K562 (cell line): ENCODE measurements around the gene UGT1A6. TPM values are rescaled to one million over a fixed set of nuclear protein-coding genes. Genes with fewer than 3 reads are reported as not detected.

ENCODE experiments used
- ATAC-seq: fragments of 200-7000 bp; cut with Tn5 transposase; 3 replicates; pipeline ENCODE4 v1.9.1; 2020; ENCODE audit warnings: moderate library complexity
- BruUV-seq: library from RNA; stranded (reverse); fragments of 400-500 nt; replicated peaks from 2 replicates; lab custom pipeline; 2021; lab: Mats Ljungman, UMichigan
- CTCF ChIA-PET: fragments of 300-600 bp; formaldehyde crosslinking; extraction: SDS; loops from one replicate; lab custom pipeline; 2021; ENCODE audit warnings: low intra/inter-chr PET ratio; lab: Yijun Ruan, JAX
- POLR2A ChIA-PET: fragments of 300-600, 350-650 bp; sonication (Branson Sonifier 250); formaldehyde crosslinking; extraction: SDS; loops from one replicate; lab custom pipeline; 2021; ENCODE audit warnings: antibody characterized with exemption, inconsistent platforms; lab: Yijun Ruan, JAX
- DNase-seq, 4 experiments: peaks; one replicate each; pipeline versions ENCODE4 v3.0.0 to v3.0.0-alpha.2; 2011 to 2018; ENCODE audit warnings: low spot score in 3 of 4, mixed read lengths in 3 of 4; ENCODE audit errors: extremely low read depth in 1 of 4
- FAIRE-seq: peaks from 2 replicates; lab custom pipeline; 2011; peaks lifted over from hg19 to GRCh38; lab: Jason Lieb, UNC
- H2AFZ ChIP-seq: 2 replicates; pipeline ENCODE4 v1.6.0; 2011; ENCODE audit warnings: low read depth, low read length, control low read depth, inconsistent platforms
- H3K27ac ChIP-seq: fragments of 200-600 bp; 3 replicates; pipeline ENCODE4 v1.8.0; 2011; ENCODE audit warnings: low read depth, mild to moderate bottlenecking, control low read depth, inconsistent platforms, low read length, moderate library complexity, mixed read lengths; ENCODE audit errors: extremely low read depth
- H3K27me3 ChIP-seq, 2 experiments: fragments of 300-600 bp in 1 of 2; 2 replicates in 1 of 2; 3 replicates in 1 of 2; pipeline versions ENCODE4 v1.6.0 to v1.8.0; 2011; ENCODE audit warnings: inconsistent platforms in 2 of 2, low read length in 2 of 2, mild to moderate bottlenecking in 1 of 2, mixed read lengths in 1 of 2, moderate library complexity in 1 of 2; ENCODE audit not compliant: control insufficient read depth in 2 of 2, insufficient read depth in 2 of 2
- H3K36me3 ChIP-seq: fragments of 300-600 bp; 3 replicates; pipeline ENCODE4 v1.8.0; 2011; ENCODE audit warnings: mild to moderate bottlenecking, low read length, inconsistent platforms; ENCODE audit not compliant: control insufficient read depth, insufficient read depth
- H3K4me1 ChIP-seq, 2 experiments: fragments of 200-600 bp in 1 of 2; replicated peaks in 1 of 2; 2 replicates in 1 of 2; 3 replicates in 1 of 2; pipeline versions ENCODE4 v1.5.1 to v1.8.0; 2011; ENCODE audit warnings: inconsistent platforms in 2 of 2, low read length in 2 of 2, mild to moderate bottlenecking in 1 of 2, mixed read lengths in 1 of 2, moderate library complexity in 1 of 2; ENCODE audit not compliant: control insufficient read depth in 2 of 2, insufficient read depth in 2 of 2
- H3K4me2 ChIP-seq: 2 replicates; pipeline ENCODE4 v1.6.1; 2011; ENCODE audit warnings: low read length, control low read depth, inconsistent platforms, mixed read lengths; ENCODE audit not compliant: insufficient read depth
- H3K4me3 ChIP-seq: fragments of 200-600 bp; sonication (generic), shearing (Covaris generic); 2 replicates; pipeline ENCODE4 v1.5.1; 2016; ENCODE audit warnings: control low read depth, inconsistent platforms
- H3K79me2 ChIP-seq: fragments of 200-600 bp; 3 replicates; pipeline ENCODE4 v1.8.0; 2011; ENCODE audit warnings: low read length, inconsistent platforms; ENCODE audit not compliant: control insufficient read depth, insufficient read depth
- H3K9ac ChIP-seq, 2 experiments: 2 replicates each; pipeline versions ENCODE4 v1.6.0 to v1.6.1; 2011; ENCODE audit warnings: low read depth in 2 of 2, low read length in 2 of 2, control low read depth in 1 of 2, inconsistent platforms in 1 of 2, mild to moderate bottlenecking in 1 of 2, mixed read lengths in 1 of 2; ENCODE audit not compliant: insufficient read depth in 1 of 2
- H3K9me1 ChIP-seq: one replicate; pipeline ENCODE4 v1.6.0; 2011; ENCODE audit warnings: inconsistent platforms, mild to moderate bottlenecking, low read length, moderate library complexity; ENCODE audit not compliant: control insufficient read depth, insufficient read depth
- H3K9me3 ChIP-seq: replicated peaks from 2 replicates; pipeline ENCODE4 v1.5.1; 2011; ENCODE audit warnings: low read depth, low read length, inconsistent platforms; ENCODE audit not compliant: control insufficient read depth, insufficient read depth
- H4K20me1 ChIP-seq: replicated peaks from 2 replicates; pipeline ENCODE4 v1.6.1; 2011; ENCODE audit warnings: low read length, inconsistent platforms, mixed read lengths; ENCODE audit not compliant: control insufficient read depth, insufficient read depth
- HNRNPL ChIP-seq: fragments of 200-400 bp; formaldehyde crosslinking; IDR thresholded peaks from 2 replicates; pipeline ENCODE4 v1.6.1; 2017; ENCODE audit warnings: low read depth, mild to moderate bottlenecking, low read length
- L3MBTL2 ChIP-seq: fragments of 450-650 bp; IDR thresholded peaks from 2 replicates; pipeline ENCODE4 v1.6.1; 2016; ENCODE audit warnings: mild to moderate bottlenecking, moderate library complexity
- MBD1 ChIP-seq: fragments of 250-450 bp; sonication (Bioruptor Pico); IDR thresholded peaks from 2 replicates; pipeline ENCODE4 v1.8.0; 2022; ENCODE audit warnings: inconsistent platforms
- MTA1 ChIP-seq: fragments of 450-650 bp; IDR thresholded peaks from 2 replicates; pipeline ENCODE4 v1.6.1; 2017; ENCODE audit warnings: borderline replicate concordance
- NKRF ChIP-seq: fragments of 450-650 bp; IDR thresholded peaks from 2 replicates; pipeline ENCODE4 v1.6.1; 2016; ENCODE audit warnings: borderline replicate concordance
- POLR3G ChIP-seq: IDR thresholded peaks from 2 replicates; pipeline ENCODE4 v1.6.1; 2011; ENCODE audit not compliant: insufficient read length, insufficient replicate concordance; ENCODE audit errors: extremely low read depth
- PTBP1 ChIP-seq: fragments of 200-400 bp; formaldehyde crosslinking; IDR thresholded peaks from 2 replicates; pipeline ENCODE4 v1.6.1; 2017; ENCODE audit warnings: low read depth, low read length
- PTRF ChIP-seq: fragments of 450-650 bp; IDR thresholded peaks from 2 replicates; pipeline ENCODE4 v1.6.1; 2016; ENCODE audit warnings: mild to moderate bottlenecking, missing genetic modification characterization, missing compliant biosample characterization
- SIN3B ChIP-seq: fragments of 450-650 bp; IDR thresholded peaks from 2 replicates; pipeline ENCODE4 v1.6.1; 2017; ENCODE audit warnings: low read depth, mild to moderate bottlenecking, moderate library complexity
- WGBS: fragments of 100-300 bp; shearing (Covaris generic); methylation state at CpG from one replicate; pipeline ENCODE4 v1.1.6; 2016; ENCODE audit warnings: low coverage, mixed read lengths; ENCODE audit not compliant: insufficient coverage; ENCODE audit errors: missing lambda C conversion rate; 5-methylcytosine and 5-hydroxymethylcytosine counted together
- in situ Hi-C: fragments of 300-500 bp; cut with MboI; formaldehyde crosslinking; loops from 4 replicates; pipeline ENCODE4 v1.15.0; 2018; ENCODE audit warnings: inconsistent platforms, mixed read lengths
- intact Hi-C: fragments of 100-400 bp; cut with micrococcal nuclease; formaldehyde crosslinking; loops from 2 replicates; pipeline ENCODE4 v1.14.2; 2022
- polyA plus RNA-seq, 8 experiments: library from polyadenylated mRNA; depleted of rRNA in 4 of 8; stranded (reverse) in 5 of 8; unstranded in 3 of 8; fragments of >200 nt; fragmentation: Nextera tagmentation in 2 of 8; fragmentation: Illumina TruSeq in 1 of 8; extraction: Ambion mirVana in 2 of 8; extraction: Trizol in 1 of 8; gene quantifications; 2 replicates each; pipeline versions ENCODE4 v1.2.1 to v1.2.3, GENCODE V29; 2011 to 2014; ENCODE audit warnings: inconsistent platforms in 1 of 8, missing spikeins in 1 of 8
- total RNA-seq, 7 experiments: library from RNA; depleted of rRNA in 6 of 7; stranded (reverse); fragments of >200 nt in 6 of 7; fragmentation: Illumina TruSeq in 2 of 7; extraction: Trizol in 2 of 7; gene quantifications; 2 replicates each; pipeline versions ENCODE4 v1.2.1 to v1.2.3, GENCODE V29; 2011 to 2021; ENCODE audit warnings: low replicate concordance in 1 of 7

UGT1A6 gene
- total and polyA plus RNA-seq, 9 of the 15 experiments (the other 6 are each of a cell fraction or from before 2014, with no cell fraction given): not detected

GRCh38 chr2:233794128-233794658 is 101.5 kb downstream of the UGT1A6 start (continued):
- TF ChIP-seq MBD1: no peak

DNA sequence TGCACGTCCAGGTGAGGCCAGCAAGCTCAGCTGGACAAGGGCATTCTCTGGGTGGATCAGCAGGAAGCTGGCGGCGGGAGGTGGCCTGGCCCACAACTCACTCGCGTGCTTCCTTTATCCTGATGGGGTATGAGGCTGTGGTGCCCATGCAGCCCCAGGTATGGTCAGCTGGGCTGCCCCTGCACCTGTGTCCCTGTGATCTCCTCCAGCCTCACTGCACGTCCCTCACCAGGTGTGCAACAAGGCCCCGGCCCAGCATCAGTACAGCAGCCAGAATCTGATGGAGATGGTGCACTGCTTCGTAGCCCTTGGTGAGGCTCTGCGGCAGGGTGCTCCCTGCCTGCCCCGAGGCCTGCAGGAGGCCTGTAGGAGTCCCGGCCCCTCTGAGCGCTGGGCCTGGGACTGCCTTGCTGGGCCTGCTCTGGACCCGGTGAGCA is 103.1 kb downstream of the UGT1A6 start:
- Histone ChIP-seq H3K36me3 (no peaks in the 10 kb centered on the region), H3K27me3 (peaks cover 0 to 38% of the 10 kb centered on the region in 2 experiments; a peak in 2 of 5 replicates), H3K9ac (no peak overlapping the region), H4K20me1 (no peaks in the 10 kb centered on the region), H3K4me2 (no peak overlapping the region), H3K9me1 (no peaks in the 10 kb centered on the region), H3K4me1 (no peaks in the 10 kb centered on the region; a peak in 1 of 5 replicates), H3K79me2 (no peaks in the 10 kb centered on the region), H3K27ac (no peak overlapping the region), H3K4me3 (no peak overlapping the region), H2AFZ (no peak overlapping the region), H3K9me3 (no peaks in the 10 kb centered on the region)
- in situ Hi-C loops (no loop called here), intact Hi-C loops (no loop called here)
- CTCF ChIA-PET: no interaction called here
- DNase-seq (no peak), FAIRE-seq (no peak), ATAC-seq (no peak)
- POLR2A ChIA-PET: no interaction called here
- 9% methylated on average over 9 of the region's 13 CpGs for WGBS
- no TSS peak for BruUV-seq
- TF ChIP-seq MTA1 (no peak), POLR3G (no peak), SIN3B (no peak), NKRF (no peak), PTRF (tag) (no peak), PTBP1 (no peak), L3MBTL2 (no peak), HNRNPL (no peak)
